Subcutaneous abdominal adipose tissue (tissue), 5 donors: Measurements from ENCODE around the gene NACA.
"Not testable (repeated sequence)": the region's sequence is repeated elsewhere in the genome, so short reads cannot be mapped to it uniquely, and the experiment has no call there.

Source experiments
- H3K27ac ChIP-seq: one replicate; pipeline ENCODE4 v1.7.0; 2013; ENCODE audit warnings: low read depth, mild to moderate bottlenecking, inconsistent platforms, low read length, moderate library complexity
- H3K27me3 ChIP-seq, 5 donors: one replicate each; pipeline ENCODE4 v1.7.0; 2013; ENCODE audit warnings: low read length in 5 of 5, inconsistent platforms in 1 of 5; ENCODE audit not compliant: control insufficient read depth in 5 of 5, insufficient read depth in 4 of 5
- H3K36me3 ChIP-seq, 5 donors: one replicate each; pipeline ENCODE4 v1.7.0; 2013; ENCODE audit warnings: low read length in 5 of 5; ENCODE audit not compliant: control insufficient read depth in 5 of 5, insufficient read depth in 5 of 5
- H3K4me1 ChIP-seq, 5 donors: one replicate each; pipeline ENCODE4 v1.7.0; 2013; ENCODE audit warnings: low read length in 5 of 5, mild to moderate bottlenecking in 3 of 5, moderate library complexity in 1 of 5; ENCODE audit not compliant: control insufficient read depth in 5 of 5, insufficient read depth in 5 of 5
- H3K4me3 ChIP-seq, 5 donors: one replicate each; pipeline ENCODE4 v1.7.0; 2013; ENCODE audit warnings: low read length in 5 of 5, low read depth in 1 of 5
- H3K9ac ChIP-seq, 5 donors: one replicate each; pipeline ENCODE4 v1.7.0; 2013; ENCODE audit warnings: low read length in 5 of 5, mild to moderate bottlenecking in 4 of 5, moderate library complexity in 3 of 5
- H3K9me3 ChIP-seq, 5 donors: one replicate each; pipeline ENCODE4 v1.7.0; 2013; ENCODE audit warnings: low read length in 5 of 5; ENCODE audit not compliant: control insufficient read depth in 5 of 5
- donor health status: healthy.
- donor health status: healthy.
- donor health status: healthy.
- donor health status: healthy.
- donor health status: healthy.

NACA gene

GRCh38 chr12:56759263-56759908 is 34.3 kb upstream of the NACA start:
- no peaks in the 10 kb centered on the region for H3K27me3 ChIP-seq
- peaks cover 0 to 13% (median 8%) of the 10 kb centered on the region in 5 donors for H3K9me3 ChIP-seq
- H3K27ac ChIP-seq = no peak overlapping the region
- no peak overlapping the region for H3K4me3 ChIP-seq
- H3K4me1 ChIP-seq = peaks cover 0 to 4% (median 0%) of the 10 kb centered on the region in 5 donors
- no peak overlapping the region for H3K9ac ChIP-seq
- H3K36me3 ChIP-seq = no peaks in the 10 kb centered on the region

GRCh38 chr12:56758728-56759262 is 33.7 kb upstream of the NACA start:
- H3K4me3 ChIP-seq = no peak overlapping the region
- no peak overlapping the region for H3K9ac ChIP-seq
- H3K27me3 ChIP-seq = no peaks in the 10 kb centered on the region
- no peaks in the 10 kb centered on the region for H3K36me3 ChIP-seq
- no peaks in the 10 kb centered on the region for H3K4me1 ChIP-seq
- no peak overlapping the region for H3K27ac ChIP-seq
- H3K9me3 ChIP-seq = peaks cover 0 to 13% (median 8%) of the 10 kb centered on the region in 5 donors

GRCh38 chr12:56757971-56758370 is 32.9 kb upstream of the NACA start:
- H3K27ac ChIP-seq, H3K9ac ChIP-seq, H3K4me3 ChIP-seq, H3K27me3 ChIP-seq, H3K4me1 ChIP-seq, H3K36me3 ChIP-seq: not testable (repeated sequence)
- H3K9me3 ChIP-seq = peaks cover 0 to 13% (median 8%) of the 10 kb centered on the region in 5 donors

GRCh38 chr12:56753566-56753965 is 28.5 kb upstream of the NACA start:
- Histone ChIP-seq H3K9me3 (peaks cover 0 to 4% (median 4%) of the 10 kb centered on the region in 5 donors), H3K9ac (no peak overlapping the region), H3K4me3 (no peak overlapping the region), H3K36me3 (no peaks in the 10 kb centered on the region), H3K27ac (no peak overlapping the region), H3K4me1 (peaks cover 0 to 21% (median 11%) of the 10 kb centered on the region in 5 donors), H3K27me3 (no peaks in the 10 kb centered on the region)

- Histone ChIP-seq H3K36me3 (peaks cover 0 to 3% (median 0%) of the 10 kb centered on the region in 5 donors), H3K4me1 (peaks cover 0 to 21% (median 11%) of the 10 kb centered on the region in 5 donors), H3K27ac (no peak within 1 kb of the TSS), H3K4me3 (peak within 1 kb of the TSS; percentile 92 to 99 (median 96)), H3K9ac (peak within 1 kb of the TSS; percentile 66 to 89 (median 84)), H3K27me3 (no peaks in the 10 kb centered on the region), H3K9me3 (no peaks in the 10 kb centered on the region)
These were observed 26.9 kb upstream of the NACA start, which contains the start of gene PRIM1 for GRCh38 chr12:56751712-56752598. Gene PRIM1 (minus strand): TSS chr12:56752323. CDS start chr12:56752298, 25 bp downstream.

- H3K36me3 ChIP-seq, H3K9me3 ChIP-seq, H3K27me3 ChIP-seq, H3K9ac ChIP-seq, H3K27ac ChIP-seq, H3K4me3 ChIP-seq: not testable (repeated sequence)
- peaks cover 0 to 21% (median 11%) of the 10 kb centered on the region in 5 donors for H3K4me1 ChIP-seq
These were observed 25.5 kb upstream of the NACA start for GRCh38 chr12:56750596-56750995.

GRCh38 chr12:56749853-56750252 is 24.8 kb upstream of the NACA start:
- H3K4me3 ChIP-seq = no peak overlapping the region
- no peaks in the 10 kb centered on the region for H3K27me3 ChIP-seq
- H3K9ac ChIP-seq = peak overlapping the region in 1 of 5 donors; percentile 25
- peaks cover 0 to 21% (median 11%) of the 10 kb centered on the region in 5 donors for H3K4me1 ChIP-seq
- H3K27ac ChIP-seq = no peak overlapping the region
- H3K9me3 ChIP-seq = no peaks in the 10 kb centered on the region
- peaks cover 0 to 11% (median 3%) of the 10 kb centered on the region in 5 donors for H3K36me3 ChIP-seq

- H3K27ac ChIP-seq = no peak overlapping the region
- peaks cover 2 to 11% (median 3%) of the 10 kb centered on the region in 5 donors for H3K36me3 ChIP-seq
- H3K9me3 ChIP-seq = no peaks in the 10 kb centered on the region
- H3K9ac ChIP-seq = peak overlapping the region in 1 of 5 donors; percentile 25
- peaks cover 0 to 21% (median 11%) of the 10 kb centered on the region in 5 donors for H3K4me1 ChIP-seq
- no peak overlapping the region for H3K4me3 ChIP-seq
- no peaks in the 10 kb centered on the region for H3K27me3 ChIP-seq
These were observed 24.3 kb upstream of the NACA start for GRCh38 chr12:56749359-56749758.

GRCh38 chr12:56728139-56728861 is 3.2 kb upstream of the NACA start:
- H3K9ac ChIP-seq = no peak overlapping the region
- no peak overlapping the region for H3K4me3 ChIP-seq
- peaks cover 0 to 3% (median 0%) of the 10 kb centered on the region in 5 donors for H3K27me3 ChIP-seq
- H3K36me3 ChIP-seq = peaks cover 0 to 14% (median 4%) of the 10 kb centered on the region in 5 donors
- H3K27ac ChIP-seq = no peak overlapping the region
- H3K4me1 ChIP-seq = peaks cover 7 to 25% (median 17%) of the 10 kb centered on the region in 5 donors
- H3K9me3 ChIP-seq = no peaks in the 10 kb centered on the region
